ENCODE results near the gene DAB2IP.

The DAB2IP gene

GRCh38 chr9:121756474-121757280, 105.2 kb downstream of the DAB2IP start:
- no peak for TF ChIP-seq CTCF (IDR thresholded peaks at IDR 0.05; ENCODE audit: low read length, missing control alignments)
- H3K4me3 ChIP-seq (replicated peaks; ENCODE audit: low read depth, low read length), result no peak overlapping the region
- no peak for DNase-seq (ENCODE audit: low read depth)

- no peak for TF ChIP-seq CTCF (IDR thresholded peaks at IDR 0.05; ENCODE audit: low read length, missing control alignments)
- H3K4me3 ChIP-seq (replicated peaks; ENCODE audit: low read depth, low read length), result no peak overlapping the region
- no peak for DNase-seq (ENCODE audit: low read depth)
Measured at GRCh38 chr9:121757281-121757585, 105.8 kb downstream of the DAB2IP start.

- TF ChIP-seq CTCF (IDR thresholded peaks at IDR 0.05; ENCODE audit: low read length, missing control alignments), result no peak
Measured at GRCh38 chr9:121758693-121759092, 107.3 kb downstream of the DAB2IP start.

GRCh38 chr9:121759996-121760395, 108.6 kb downstream of the DAB2IP start:
- no peak overlapping the region for H3K4me3 ChIP-seq (replicated peaks; ENCODE audit: low read depth, low read length)
- TF ChIP-seq CTCF (IDR thresholded peaks at IDR 0.05; ENCODE audit: low read length, missing control alignments), result no peak
- no peak for DNase-seq (ENCODE audit: low read depth)

More at GRCh38 chr9:121758693-121759092, 107.3 kb downstream of the DAB2IP start:
- H3K4me3 ChIP-seq (replicated peaks; ENCODE audit: low read depth, low read length), result no peak overlapping the region
- DNase-seq (ENCODE audit: low read depth), result no peak

- no peak overlapping the region for H3K4me3 ChIP-seq (replicated peaks; ENCODE audit: low read depth, low read length)
- no peak for TF ChIP-seq CTCF (IDR thresholded peaks at IDR 0.05; ENCODE audit: low read length, missing control alignments)
- no peak for DNase-seq (ENCODE audit: low read depth)
Measured at GRCh38 chr9:121760571-121760970, 109.1 kb downstream of the DAB2IP start.

- H3K4me3 ChIP-seq (replicated peaks; ENCODE audit: low read depth, low read length), result no peak overlapping the region
- DNase-seq (ENCODE audit: low read depth), result no peak
- no peak for TF ChIP-seq CTCF (IDR thresholded peaks at IDR 0.05; ENCODE audit: low read length, missing control alignments)
Measured at GRCh38 chr9:121763131-121763530, 111.7 kb downstream of the DAB2IP start.

All from fibroblast of pulmonary artery (primary cell).